ENCODE measurements around the gene C2orf49.
A peak's percentile ranks its signal among the peaks of the same experiment; 100 is the strongest.

C2orf49 gene

DNA sequence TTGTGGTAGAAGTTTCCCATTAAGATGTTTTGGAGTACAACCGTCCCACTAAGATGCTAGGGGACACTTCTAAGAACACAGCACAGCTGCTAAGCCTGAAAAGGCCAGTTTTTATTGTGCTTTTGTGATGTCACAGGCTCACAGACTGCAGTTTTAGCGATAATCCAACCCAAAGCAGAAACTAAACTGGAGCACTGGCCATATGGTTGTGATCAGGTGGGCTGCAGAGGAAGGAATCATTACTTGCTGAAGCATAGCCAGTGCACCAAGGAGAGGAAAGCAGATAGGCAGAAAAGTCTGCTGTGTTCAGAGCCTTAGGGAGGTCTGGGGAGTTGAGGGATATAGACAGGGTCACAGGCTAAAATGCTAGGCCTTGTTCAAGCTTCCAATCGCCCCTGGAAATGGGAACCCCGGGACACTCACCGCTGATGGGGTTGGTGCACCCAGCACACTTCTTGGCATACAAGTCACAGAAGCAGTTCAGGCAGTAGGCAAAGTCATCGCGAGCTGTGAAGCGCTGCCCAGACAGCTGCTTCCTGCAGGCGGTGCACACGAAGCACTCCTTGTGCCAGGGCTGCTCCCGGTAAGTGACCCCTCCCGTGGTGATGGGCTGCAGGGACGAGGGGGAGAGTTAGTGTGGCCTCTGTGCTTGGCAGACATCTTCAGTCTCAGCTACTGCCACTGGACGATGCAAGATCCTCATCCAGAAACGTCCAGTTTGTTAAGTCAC is 25.7 kb downstream of the C2orf49 start:
- DNase-seq = no peak

DNA sequence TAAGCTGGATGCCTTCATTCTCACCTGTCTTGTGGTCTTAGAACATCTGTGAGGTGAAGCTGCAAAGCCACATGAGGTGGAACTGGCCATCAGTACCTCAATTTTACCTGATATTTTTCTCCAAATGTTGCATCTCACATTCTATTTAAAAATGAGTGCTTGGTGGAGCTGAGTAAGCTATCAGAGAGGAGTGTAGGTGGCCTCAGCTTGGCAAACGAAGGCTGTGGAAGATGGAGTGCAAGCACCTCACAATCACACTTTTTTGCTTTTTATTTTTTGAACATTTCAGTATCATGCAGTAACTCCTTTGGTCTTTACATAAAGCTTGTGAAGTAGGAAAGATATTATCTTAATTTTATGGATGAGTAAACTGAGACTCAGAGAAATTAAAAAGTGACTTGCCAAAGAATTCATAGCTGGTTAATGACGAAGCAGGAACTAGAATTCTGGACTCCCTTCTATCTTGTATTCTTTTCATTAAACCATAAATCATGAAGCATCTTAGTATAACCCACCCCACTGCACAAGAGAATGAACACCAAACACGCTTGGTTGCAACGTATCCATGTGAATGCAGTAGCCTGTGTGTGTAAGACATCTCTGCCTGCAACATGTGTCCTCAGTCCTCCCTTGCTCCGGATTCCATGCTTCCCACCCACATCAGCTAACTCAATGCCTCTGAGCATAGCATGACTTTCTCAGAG is 27.2 kb downstream of the C2orf49 start:
- DNase-seq = no peak

- no peak for DNase-seq
Observed at GRCh38 chr2:105365206-105365605, 27.9 kb downstream of the C2orf49 start.

DNA sequence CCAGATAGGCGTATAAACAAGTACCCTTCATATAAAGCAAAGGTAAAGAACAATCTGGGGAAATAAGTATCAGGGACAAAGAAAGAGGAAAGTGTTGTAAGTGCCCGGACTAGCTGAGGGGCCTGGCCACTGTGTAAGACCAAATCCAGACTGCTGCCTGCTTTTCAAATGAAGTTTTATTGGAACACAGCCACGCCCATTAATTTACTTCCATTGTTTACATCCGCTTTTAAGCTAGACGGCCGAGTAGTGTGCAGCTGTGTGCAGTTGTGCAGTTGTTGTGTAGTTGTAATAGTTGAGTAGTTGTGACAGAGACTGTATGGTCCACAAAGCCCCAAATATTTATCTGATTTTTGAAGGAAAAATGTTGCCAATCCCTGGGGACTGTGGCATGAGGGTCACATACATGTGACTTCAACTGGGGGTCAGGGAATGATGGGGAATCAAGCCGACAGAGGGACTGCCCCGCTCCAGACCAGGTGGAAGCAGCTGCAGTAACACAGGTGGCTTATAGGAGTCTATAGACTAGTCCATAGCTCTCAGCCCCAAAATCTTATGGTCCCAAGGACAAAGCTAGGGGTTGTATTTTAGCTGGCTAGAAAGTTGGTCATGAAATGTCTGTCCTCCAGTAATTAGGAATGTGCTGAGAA is 31.5 kb downstream of the C2orf49 start:
- peak; percentile 31 for DNase-seq

GRCh38 chr2:105369777-105370690 is 32.7 kb downstream of the C2orf49 start:
- peak; percentile 93 for DNase-seq

- DNase-seq = no peak
Observed at GRCh38 chr2:105371156-105371555, 33.8 kb downstream of the C2orf49 start.

- DNase-seq = no peak
Observed at GRCh38 chr2:105371810-105372209, 34.5 kb downstream of the C2orf49 start.

GRCh38 chr2:105373344-105373781 is 36.0 kb downstream of the C2orf49 start:
- DNase-seq = no peak

GRCh38 chr2:105373895-105374401 is 36.6 kb downstream of the C2orf49 start:
- DNase-seq = no peak

- DNase-seq = no peak
Observed at GRCh38 chr2:105375001-105375561, 37.7 kb downstream of the C2orf49 start.

- no peak for DNase-seq
Observed at GRCh38 chr2:105376010-105376409, 38.7 kb downstream of the C2orf49 start.

DNA sequence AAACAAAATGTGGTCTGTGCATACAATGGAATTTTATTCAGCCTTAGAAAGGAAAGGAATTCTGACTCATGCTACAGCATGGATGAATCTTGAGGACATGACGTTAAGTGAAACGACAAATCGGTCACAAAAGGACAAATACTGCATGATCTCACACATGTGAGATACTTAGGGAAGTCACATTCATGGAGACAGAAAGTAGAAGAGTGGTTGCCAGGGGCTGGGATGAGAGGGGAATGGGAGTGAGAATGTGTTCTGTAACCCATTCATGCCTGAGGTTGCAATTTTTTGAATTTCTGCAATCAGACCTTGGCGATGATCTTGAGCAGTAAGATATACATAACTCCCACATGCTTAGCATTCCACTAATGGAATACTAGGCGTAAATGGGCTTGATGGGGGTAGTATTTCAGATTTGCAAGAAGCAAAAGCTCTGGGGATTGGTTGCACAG is 39.5 kb downstream of the C2orf49 start:
- DNase-seq = no peak

- DNase-seq = no peak
Observed at GRCh38 chr2:105377871-105378270, 40.5 kb downstream of the C2orf49 start.

- DNase-seq = peak; percentile 91
Observed at GRCh38 chr2:105378276-105378840, 41.0 kb downstream of the C2orf49 start.

GRCh38 chr2:105378921-105379383 is 41.6 kb downstream of the C2orf49 start:
- DNase-seq = no peak

DNA sequence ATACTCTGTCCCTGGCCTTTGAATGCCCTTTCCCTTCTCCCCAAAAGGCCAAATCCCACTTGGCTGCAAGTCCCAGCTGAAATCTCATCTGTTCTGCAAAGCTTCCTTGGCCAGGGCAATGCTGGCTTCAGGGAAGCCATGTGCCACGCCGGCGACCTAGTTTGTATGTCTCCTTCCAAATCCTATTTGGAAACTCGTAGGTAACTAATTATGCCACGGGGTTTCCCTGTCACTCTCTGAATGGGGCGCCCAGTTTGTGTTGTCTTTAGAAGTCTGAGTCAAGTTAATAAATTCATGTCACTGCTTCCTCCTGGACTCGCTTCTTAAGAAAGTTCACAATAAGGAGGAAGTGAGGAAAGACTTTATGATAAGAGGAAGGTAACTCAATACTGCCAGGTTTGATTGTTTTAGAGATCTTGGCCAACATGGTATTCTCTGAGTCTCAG is 42.4 kb downstream of the C2orf49 start:
- no peak for DNase-seq

GRCh38 chr2:105380432-105381100 is 43.2 kb downstream of the C2orf49 start:
- no peak for DNase-seq

- no peak for DNase-seq
Observed at GRCh38 chr2:105381101-105381668, 43.8 kb downstream of the C2orf49 start.

- no peak for DNase-seq
Observed at GRCh38 chr2:105382177-105382576, 44.8 kb downstream of the C2orf49 start.

GRCh38 chr2:105383432-105384166 is 46.3 kb downstream of the C2orf49 start:
- no peak for DNase-seq

Data from islet precursor cell (in vitro differentiated cells).